CD8-positive, alpha-beta memory T cell (primary cell): ENCODE data around the gene ASH1L. TPM values are rescaled to one million over a fixed set of nuclear protein-coding genes. Genes with fewer than 3 reads are reported as not detected.
"Not testable (repeated sequence)": the region's sequence is repeated elsewhere in the genome, so short reads cannot be mapped to it uniquely, and the experiment has no call there.

Experiments
- CTCF ChIA-PET: fragments of 350-600 bp; sonication (Branson Sonifier 250); formaldehyde crosslinking; loops from one replicate; lab custom pipeline; 2021; ENCODE audit warnings: antibody characterized with exemption; lab: Charles Lee
- POLR2A ChIA-PET: fragments of 350-600 bp; sonication (Branson Sonifier 250); formaldehyde crosslinking; loops from one replicate; lab custom pipeline; 2021; ENCODE audit warnings: antibody characterized with exemption; lab: Charles Lee
- DNase-seq, 5 donors: peaks; one replicate each; pipeline versions ENCODE4 v3.0.0 to v3.0.0-alpha.2; 2020 to 2022; ENCODE audit warnings: mixed read lengths in 1 of 5
- H3K27ac ChIP-seq: one replicate; pipeline ENCODE4 v1.7.0; 2013; ENCODE audit warnings: low read depth, mild to moderate bottlenecking, low read length, moderate library complexity
- H3K27me3 ChIP-seq: 2 replicates; pipeline ENCODE4 v1.7.0; 2013; ENCODE audit warnings: low read length, mild to moderate bottlenecking; ENCODE audit not compliant: insufficient read depth, poor library complexity, severe bottlenecking
- H3K36me3 ChIP-seq: 2 replicates; pipeline ENCODE4 v1.7.0; 2013; ENCODE audit warnings: mild to moderate bottlenecking, low read length, moderate library complexity; ENCODE audit not compliant: insufficient read depth
- H3K4me1 ChIP-seq: 2 replicates; pipeline ENCODE4 v1.7.0; 2013; ENCODE audit warnings: mild to moderate bottlenecking, low read length, moderate library complexity; ENCODE audit not compliant: insufficient read depth
- H3K4me3 ChIP-seq: 2 replicates; pipeline ENCODE4 v1.7.0; 2013; ENCODE audit warnings: mild to moderate bottlenecking, low read length
- H3K9me3 ChIP-seq: 2 replicates; pipeline ENCODE4 v1.7.0; 2013; ENCODE audit warnings: mild to moderate bottlenecking, low read length
- H3K27ac Mint-ChIP-seq, 8 donors: one replicate each; pipeline ENCODE4 v1.8.0; 2020 to 2021; ENCODE audit warnings: mixed read lengths in 8 of 8, mild to moderate bottlenecking in 6 of 8, inconsistent platforms in 3 of 8, moderate library complexity in 3 of 8
- H3K27me3 Mint-ChIP-seq, 2 donors: one replicate each; pipeline ENCODE4 v1.8.0; 2020 to 2021; ENCODE audit warnings: mixed read lengths in 2 of 2, mild to moderate bottlenecking in 1 of 2, moderate library complexity in 1 of 2
- H3K36me3 Mint-ChIP-seq, 3 donors: one replicate each; pipeline ENCODE4 v1.8.0; 2020 to 2021; ENCODE audit warnings: mixed read lengths in 3 of 3, inconsistent platforms in 1 of 3, mild to moderate bottlenecking in 1 of 3
- H3K4me1 Mint-ChIP-seq, 3 donors: one replicate each; pipeline ENCODE4 v1.8.0; 2020 to 2021; ENCODE audit warnings: mixed read lengths in 3 of 3, inconsistent platforms in 1 of 3, mild to moderate bottlenecking in 1 of 3
- H3K4me3 Mint-ChIP-seq, 7 donors: one replicate each; pipeline ENCODE4 v1.8.0; 2020 to 2021; ENCODE audit warnings: mixed read lengths in 7 of 7, mild to moderate bottlenecking in 6 of 7, moderate library complexity in 4 of 7, inconsistent platforms in 2 of 7
- H3K9me3 Mint-ChIP-seq, 5 donors: one replicate each; pipeline ENCODE4 v1.8.0; 2020 to 2022; ENCODE audit warnings: mixed read lengths in 5 of 5, mild to moderate bottlenecking in 3 of 5, moderate library complexity in 2 of 5, inconsistent platforms in 1 of 5
- polyA plus RNA-seq: library from polyadenylated mRNA; unstranded; fragments of 300-500 nt; fragmentation: Illumina TruSeq; gene quantifications from one replicate; pipeline ENCODE4 v1.2.3, GENCODE V29; 2021
- total RNA-seq, 2 experiments: library from RNA; stranded (reverse); gene quantifications; one replicate each; pipeline ENCODE4 v1.2.3, GENCODE V29; 2021

ASH1L gene
- total and polyA plus RNA-seq, 3 experiments from 2014 or later, result 25.7 to 30.5 (median 29.7) TPM

GRCh38 chr1:155295183-155295941 is 267.2 kb downstream of the ASH1L start:
- peaks cover 0 to 5% (median 3%) of the 10 kb centered on the region in 3 donors for H3K4me1 Mint-ChIP-seq
- H3K36me3 ChIP-seq, result no peaks in the 10 kb centered on the region
- H3K36me3 Mint-ChIP-seq, result no peaks in the 10 kb centered on the region
- POLR2A ChIA-PET, result no interaction called here
- CTCF ChIA-PET, result interaction anchor here (1.6 kb wide), 1 partner anchor 21 kb away, joined by 3 read pairs; no protein-coding TSS in a partner anchor
- no peaks in the 10 kb centered on the region for H3K27me3 ChIP-seq
- H3K27me3 Mint-ChIP-seq, result peaks cover 29 to 33% of the 10 kb centered on the region in 2 donors
- no peak for DNase-seq
- no peak overlapping the region for H3K27ac ChIP-seq
- no peak overlapping the region for H3K4me3 ChIP-seq
- H3K9me3 ChIP-seq, result no peaks in the 10 kb centered on the region
- no peak overlapping the region for H3K27ac Mint-ChIP-seq
- H3K4me3 Mint-ChIP-seq, result no peak overlapping the region
- H3K9me3 Mint-ChIP-seq, result no peaks in the 10 kb centered on the region
- no peaks in the 10 kb centered on the region for H3K4me1 ChIP-seq

GRCh38 chr1:155294520-155295182 is 268.0 kb downstream of the ASH1L start:
- CTCF ChIA-PET, result interaction anchor here (1.6 kb wide), 1 partner anchor 22 kb away, joined by 3 read pairs; no protein-coding TSS in a partner anchor
- no peaks in the 10 kb centered on the region for H3K9me3 Mint-ChIP-seq
- Histone ChIP-seq H3K27ac (no peak overlapping the region), H3K9me3 (no peaks in the 10 kb centered on the region), H3K27me3 (no peaks in the 10 kb centered on the region), H3K4me1 (no peaks in the 10 kb centered on the region), H3K4me3 (no peak overlapping the region), H3K36me3 (no peaks in the 10 kb centered on the region)
- no peak overlapping the region for H3K4me3 Mint-ChIP-seq
- no peaks in the 10 kb centered on the region for H3K36me3 Mint-ChIP-seq
- POLR2A ChIA-PET, result no interaction called here
- DNase-seq, result no peak
- no peak overlapping the region for H3K27ac Mint-ChIP-seq
- H3K4me1 Mint-ChIP-seq, result peaks cover 0 to 5% (median 3%) of the 10 kb centered on the region in 3 donors
- H3K27me3 Mint-ChIP-seq, result peaks cover 30 to 37% of the 10 kb centered on the region in 2 donors

GRCh38 chr1:155293086-155293749 is 269.4 kb downstream of the ASH1L start:
- H3K4me3 Mint-ChIP-seq, result no peak overlapping the region
- no peaks in the 10 kb centered on the region for H3K9me3 Mint-ChIP-seq
- peaks cover 0 to 5% (median 3%) of the 10 kb centered on the region in 3 donors for H3K4me1 Mint-ChIP-seq
- ChIA-PET CTCF (no interaction called here), POLR2A (no interaction called here)
- peaks cover 30 to 37% of the 10 kb centered on the region in 2 donors for H3K27me3 Mint-ChIP-seq
- no peaks in the 10 kb centered on the region for H3K36me3 Mint-ChIP-seq
- no peak overlapping the region for H3K27ac Mint-ChIP-seq
- DNase-seq, result no peak
- Histone ChIP-seq H3K4me3 (no peak overlapping the region), H3K9me3 (no peaks in the 10 kb centered on the region), H3K27ac (no peak overlapping the region), H3K4me1 (no peaks in the 10 kb centered on the region), H3K27me3 (no peaks in the 10 kb centered on the region), H3K36me3 (no peaks in the 10 kb centered on the region)

GRCh38 chr1:155291006-155291405 is 271.6 kb downstream of the ASH1L start:
- POLR2A ChIA-PET, H3K4me3 Mint-ChIP-seq, H3K36me3 ChIP-seq, H3K27me3 ChIP-seq, H3K9me3 Mint-ChIP-seq, H3K36me3 Mint-ChIP-seq, H3K4me1 ChIP-seq, H3K4me3 ChIP-seq, CTCF ChIA-PET, H3K9me3 ChIP-seq, H3K4me1 Mint-ChIP-seq, DNase-seq, H3K27ac ChIP-seq: not testable (repeated sequence)
- peak overlapping the region in 1 of 8 donors; percentile 77 for H3K27ac Mint-ChIP-seq
- peaks cover 21 to 23% of the 10 kb centered on the region in 2 donors for H3K27me3 Mint-ChIP-seq

- Histone ChIP-seq H3K4me1 (no peaks in the 10 kb centered on the region), H3K27me3 (no peaks in the 10 kb centered on the region), H3K36me3 (no peaks in the 10 kb centered on the region), H3K27ac (no peak overlapping the region), H3K4me3 (no peak overlapping the region), H3K9me3 (no peaks in the 10 kb centered on the region)
- Mint-ChIP-seq H3K4me3 (no peak overlapping the region), H3K4me1 (no peaks in the 10 kb centered on the region), H3K9me3 (no peaks in the 10 kb centered on the region), H3K27me3 (peaks cover 4 to 9% of the 10 kb centered on the region in 2 donors), H3K27ac (no peak overlapping the region), H3K36me3 (no peaks in the 10 kb centered on the region)
- ChIA-PET CTCF (no interaction called here), POLR2A (no interaction called here)
- no peak for DNase-seq
Measured at GRCh38 chr1:155287987-155288543, 274.5 kb downstream of the ASH1L start.

- no peaks in the 10 kb centered on the region for H3K36me3 Mint-ChIP-seq
- H3K27me3 Mint-ChIP-seq, result peaks cover 4 to 7% of the 10 kb centered on the region in 2 donors
- no peak for DNase-seq
- no peak overlapping the region for H3K27ac ChIP-seq
- H3K4me3 Mint-ChIP-seq, result no peak overlapping the region
- H3K27ac Mint-ChIP-seq, result no peak overlapping the region
- CTCF ChIA-PET, result interaction anchor here (1.5 kb wide), 1 partner anchor 36 kb away, joined by 3 read pairs; no protein-coding TSS in a partner anchor
- H3K27me3 ChIP-seq, result no peaks in the 10 kb centered on the region
- no peak overlapping the region for H3K4me3 ChIP-seq
- no peaks in the 10 kb centered on the region for H3K4me1 ChIP-seq
- H3K9me3 ChIP-seq, result no peaks in the 10 kb centered on the region
- no peaks in the 10 kb centered on the region for H3K36me3 ChIP-seq
- H3K4me1 Mint-ChIP-seq, result no peaks in the 10 kb centered on the region
- H3K9me3 Mint-ChIP-seq, result no peaks in the 10 kb centered on the region
- POLR2A ChIA-PET, result no interaction called here
Measured at GRCh38 chr1:155286544-155286943, 276.1 kb downstream of the ASH1L start.

GRCh38 chr1:155285631-155286044 is 277.0 kb downstream of the ASH1L start:
- Mint-ChIP-seq H3K36me3 (no peaks in the 10 kb centered on the region), H3K4me1 (no peaks in the 10 kb centered on the region), H3K9me3 (no peaks in the 10 kb centered on the region), H3K27ac (peak overlapping the region in 1 of 8 donors; percentile 36), H3K4me3 (no peak overlapping the region), H3K27me3 (peaks cover 4 to 5% of the 10 kb centered on the region in 2 donors)
- Histone ChIP-seq H3K4me1 (no peaks in the 10 kb centered on the region), H3K27ac (no peak overlapping the region), H3K36me3 (no peaks in the 10 kb centered on the region), H3K4me3 (no peak overlapping the region), H3K27me3 (no peaks in the 10 kb centered on the region), H3K9me3 (no peaks in the 10 kb centered on the region)
- DNase-seq, result no peak
- ChIA-PET CTCF (interaction anchor here (1.5 kb wide), 1 partner anchor 35 kb away, joined by 3 read pairs; no protein-coding TSS in a partner anchor), POLR2A (no interaction called here)
